Stimulated activated CD4-positive, alpha-beta T cell treated with anti-CD3 and anti-CD28 coated beads, TNF-alpha, amount 100 ng/mL, for 1 hour (primary cell): ENCODE measurements around the gene RAPGEF1.
"Not testable (repeated sequence)": the region's sequence is repeated elsewhere in the genome, so short reads cannot be mapped to it uniquely, and the experiment has no call there.

ENCODE experiments used
- DNase-seq, 3 donors: peaks; one replicate each; pipeline ENCODE4 v3.0.0-alpha.2; 2020; ENCODE audit warnings: low read depth in 3 of 3, low spot score in 1 of 3

Gene RAPGEF1

GRCh38 chr9:131739959-131740648 lies at the start of gene RAPGEF1:
TSS of gene RAPGEF1 (minus strand) at chr9:131740076. CDS start at chr9:131739830, 246 bp downstream.
- peak; percentile 59 to 92 (median 81) for DNase-seq

- DNase-seq, result no peak
Measured at GRCh38 chr9:131788851-131789250, 49.0 kb upstream of the RAPGEF1 start.

DNA sequence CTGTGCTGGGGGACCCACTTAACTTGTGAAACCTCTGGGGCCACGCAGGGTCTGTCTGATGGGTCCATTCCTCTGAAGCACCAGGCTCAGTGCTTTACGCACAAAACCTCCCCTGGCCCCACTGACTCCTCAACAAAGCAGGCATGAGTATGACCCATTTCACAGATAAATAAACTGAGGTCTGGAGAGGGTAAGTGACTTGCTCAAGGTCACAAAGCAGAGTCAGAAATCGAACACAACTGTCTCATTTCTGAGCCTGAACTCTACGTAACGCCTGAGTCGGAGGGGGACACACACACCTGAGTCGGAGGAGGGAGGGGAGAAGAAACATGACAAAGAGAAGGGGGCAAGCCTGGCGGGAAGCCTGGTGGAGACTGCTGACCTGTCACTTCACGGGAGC lies 48.0 kb upstream of the RAPGEF1 start:
- no peak for DNase-seq

DNA sequence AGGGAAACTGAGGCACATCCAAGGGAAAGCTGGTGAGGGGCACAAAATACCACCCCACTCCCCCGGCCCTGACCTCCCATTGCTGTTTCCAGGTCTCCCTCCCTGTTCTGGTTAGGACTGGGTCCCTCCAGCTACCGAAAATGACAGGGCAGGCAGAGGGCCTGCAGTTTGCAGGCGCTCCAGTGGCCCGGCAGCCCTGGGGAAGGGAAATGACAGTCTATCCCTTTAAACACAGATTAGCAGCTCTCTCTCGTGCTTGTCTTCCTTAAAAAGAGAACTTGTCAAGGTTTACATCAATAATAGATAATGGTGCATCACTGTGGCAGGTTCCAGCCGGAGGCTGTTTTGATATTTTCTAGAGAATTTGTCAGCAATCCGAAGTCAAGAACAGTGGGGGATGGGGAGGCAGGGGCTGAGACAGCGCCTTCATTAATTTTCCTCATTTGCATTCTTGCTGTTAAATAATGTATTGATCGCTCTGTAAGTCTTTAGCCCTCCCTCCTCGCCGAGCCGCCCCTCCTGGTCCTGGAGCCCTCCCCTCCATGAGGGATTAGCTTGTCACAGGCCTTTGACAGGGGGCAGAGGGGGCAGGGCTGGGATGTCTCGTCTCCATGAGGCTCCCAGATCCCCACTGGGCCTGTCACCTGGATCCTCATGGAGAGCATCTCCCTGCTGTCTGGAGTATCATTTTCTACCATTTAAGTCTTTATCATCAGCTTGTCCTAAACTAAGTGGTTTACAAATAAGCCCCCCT lies 45.0 kb upstream of the RAPGEF1 start:
- DNase-seq, result no peak

- no peak for DNase-seq
Measured at GRCh38 chr9:131781069-131781468, 41.2 kb upstream of the RAPGEF1 start.

DNA sequence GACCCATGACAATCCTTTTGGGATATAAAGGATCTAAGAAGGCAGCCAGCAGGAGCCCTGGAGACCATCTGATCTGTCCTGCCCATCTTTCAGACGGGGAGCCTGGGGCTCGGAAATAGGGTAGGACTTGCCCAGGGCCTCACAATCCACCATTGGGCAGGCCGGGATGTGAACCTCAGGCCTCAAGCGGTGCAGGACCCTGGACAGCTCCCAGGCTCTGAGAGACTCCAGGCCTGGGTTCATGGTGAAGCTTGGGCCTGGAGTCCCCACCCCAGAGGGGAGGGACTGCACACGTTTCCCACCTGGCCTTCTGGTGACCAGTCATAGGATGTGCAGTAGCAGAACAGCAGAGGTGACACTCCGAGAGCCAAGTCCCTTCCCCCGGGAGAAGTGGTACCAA lies 36.6 kb upstream of the RAPGEF1 start:
- no peak for DNase-seq

GRCh38 chr9:131776036-131776435 lies 36.2 kb upstream of the RAPGEF1 start:
- DNase-seq, result no peak

DNA sequence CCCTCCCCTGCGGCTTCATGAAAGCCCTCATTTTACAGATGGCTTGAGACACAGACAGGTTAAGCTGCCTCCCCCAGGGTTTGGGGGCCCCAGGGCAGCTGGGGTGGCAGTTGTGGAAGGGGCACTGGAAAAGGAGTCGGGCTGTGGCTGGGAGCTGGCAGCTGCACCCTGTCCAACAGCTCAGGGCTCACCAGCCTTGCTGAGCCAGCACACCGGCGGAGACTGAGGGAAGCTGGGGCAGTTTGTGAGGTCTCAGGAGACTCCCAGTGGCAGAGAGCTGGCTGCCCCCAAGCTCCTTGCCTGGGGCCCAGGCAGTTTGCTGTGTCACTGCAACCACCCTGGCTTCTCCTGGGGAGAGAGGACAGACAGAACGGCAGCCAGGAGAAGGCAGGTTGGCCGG lies 34.8 kb upstream of the RAPGEF1 start:
- no peak for DNase-seq

DNA sequence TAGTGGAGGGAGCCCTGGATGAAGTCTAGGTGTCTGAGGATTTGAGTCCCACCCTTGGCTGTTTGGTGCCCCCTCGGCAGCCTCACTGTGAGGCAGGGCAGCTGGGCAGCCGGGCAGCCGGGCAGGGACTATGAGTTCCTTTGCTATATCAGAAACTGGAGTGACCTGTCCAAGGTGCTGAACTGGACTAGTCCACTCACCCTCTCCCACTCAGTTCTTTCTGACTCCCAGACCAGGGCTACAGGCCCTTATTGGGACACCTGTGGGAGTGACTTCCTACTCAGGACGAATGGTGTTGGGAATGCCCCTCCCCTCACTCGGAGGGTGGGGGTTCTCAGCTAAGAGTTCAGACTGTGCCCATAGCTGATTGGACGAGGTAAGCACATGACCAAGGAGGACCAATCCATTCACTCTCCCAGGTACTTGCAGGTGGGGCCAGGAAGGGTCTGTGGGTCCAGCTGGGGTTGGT lies 34.1 kb upstream of the RAPGEF1 start:
- no peak for DNase-seq

DNA sequence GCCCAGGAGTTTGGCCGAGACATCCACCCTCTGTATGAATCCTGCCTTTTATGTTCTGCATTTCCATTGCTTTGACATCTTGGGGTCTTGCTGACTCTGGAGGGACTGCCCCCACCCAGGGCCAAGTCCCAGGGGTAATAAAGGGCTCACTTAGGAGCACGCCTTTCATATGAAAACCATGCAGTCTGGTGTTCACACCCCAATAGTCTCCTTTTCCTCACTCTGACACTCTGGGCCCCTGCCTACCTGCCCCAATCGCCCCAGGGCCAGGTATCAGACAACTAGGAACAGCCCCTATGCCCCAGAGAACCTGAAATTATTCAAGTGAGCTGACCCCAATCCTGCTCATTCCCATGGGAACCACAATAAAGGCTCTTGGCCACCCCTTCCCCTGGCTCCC lies 33.1 kb upstream of the RAPGEF1 start:
- DNase-seq, result no peak

GRCh38 chr9:131771646-131772045 lies 31.8 kb upstream of the RAPGEF1 start:
- DNase-seq, result no peak

- no peak for DNase-seq
Measured at GRCh38 chr9:131769361-131769760, 29.5 kb upstream of the RAPGEF1 start.

DNA sequence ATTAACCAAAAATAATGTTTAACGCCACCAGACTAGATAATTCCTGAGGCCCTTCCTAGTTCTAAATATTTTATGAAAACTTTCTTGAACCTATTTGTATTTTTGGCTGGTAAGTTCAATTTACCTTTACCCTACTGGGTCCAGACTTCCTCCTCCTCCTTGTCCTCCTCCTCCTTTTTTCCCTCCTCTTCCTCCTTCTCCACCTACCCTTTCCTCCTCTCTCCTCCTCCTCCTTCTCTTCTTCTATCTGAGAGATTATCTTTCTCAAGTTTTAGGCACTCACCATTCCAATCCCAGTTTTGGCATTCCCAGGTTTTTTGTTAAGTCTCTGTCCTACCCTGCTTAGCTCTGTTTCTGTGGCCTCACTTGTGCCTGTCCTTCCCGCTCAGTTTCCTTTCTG lies 24.7 kb upstream of the RAPGEF1 start:
- no peak for DNase-seq

DNA sequence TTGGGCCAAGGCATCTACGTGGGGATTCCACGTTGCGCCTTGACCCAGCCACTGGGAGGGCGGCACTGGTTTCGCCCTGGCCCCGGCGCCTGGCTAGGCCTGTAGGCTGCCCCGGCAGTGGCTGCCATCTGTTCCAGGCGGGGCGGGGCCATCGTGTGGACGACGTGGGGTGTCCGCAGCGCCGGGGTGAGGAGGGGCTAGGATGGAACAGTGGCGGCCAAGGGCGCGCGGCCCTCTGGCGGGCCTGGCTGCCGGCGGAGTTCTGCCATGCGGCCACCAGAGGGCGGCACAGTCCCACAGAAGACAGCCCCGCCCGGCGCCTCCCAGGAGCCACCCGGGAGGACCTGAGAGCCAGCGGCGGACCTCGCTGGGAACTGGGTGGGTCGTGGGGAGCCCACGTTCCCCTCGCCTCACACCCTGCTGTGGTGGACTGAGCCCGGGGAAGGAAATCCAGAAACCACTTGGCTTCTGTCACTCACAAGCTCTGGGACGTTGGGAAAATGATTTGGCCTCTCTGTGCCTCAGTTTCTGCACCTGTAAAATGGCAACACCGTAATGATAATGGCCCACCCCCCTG lies 22.6 kb upstream of the RAPGEF1 start:
- DNase-seq, result peak in 2 of 3 donors; percentile 58 to 79

GRCh38 chr9:131759017-131759647 lies 19.3 kb upstream of the RAPGEF1 start:
- no peak for DNase-seq

DNA sequence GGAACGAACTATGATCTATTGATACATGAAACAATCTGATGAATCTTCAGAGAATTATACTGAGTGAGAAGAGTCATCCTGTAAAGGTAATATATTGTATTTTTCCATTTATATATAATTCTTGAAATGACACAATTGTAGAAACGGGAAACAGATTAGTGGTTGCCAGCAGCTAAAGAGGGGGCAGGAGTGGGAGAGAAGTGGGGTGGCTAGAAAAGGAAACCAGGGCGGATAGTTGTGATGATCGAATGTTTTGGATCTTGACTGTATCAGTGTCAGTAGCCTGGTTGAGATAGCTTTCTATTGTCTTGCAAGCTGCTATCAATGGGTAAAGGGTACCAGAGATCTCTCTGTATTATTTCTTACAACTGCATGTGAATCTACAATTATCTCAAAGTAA lies 17.7 kb upstream of the RAPGEF1 start:
- no peak for DNase-seq

- DNase-seq, result peak; percentile 62 to 84 (median 68)
Measured at GRCh38 chr9:131755541-131756198, 15.8 kb upstream of the RAPGEF1 start.

DNA sequence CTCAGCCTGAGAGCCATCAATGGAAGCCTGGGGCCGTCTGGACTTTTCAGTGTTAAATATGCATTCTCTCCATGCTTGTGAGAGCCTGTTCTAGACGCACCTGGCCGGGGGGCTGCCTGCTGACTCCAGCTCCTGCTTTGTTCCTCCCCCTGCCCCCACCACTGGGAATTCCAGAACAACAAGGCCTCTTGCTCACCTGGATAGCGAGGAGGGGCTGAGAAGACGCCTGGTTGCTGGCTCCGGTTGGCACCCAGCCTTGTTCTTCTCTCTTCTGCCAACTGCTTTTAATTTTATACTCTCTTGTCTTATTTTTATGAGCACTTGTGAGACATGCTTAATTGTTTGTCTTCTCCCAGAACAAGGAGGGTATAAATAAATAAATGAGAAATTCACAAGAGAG lies 15.0 kb upstream of the RAPGEF1 start:
- DNase-seq, result no peak

- DNase-seq, result not testable (repeated sequence)
Measured at GRCh38 chr9:131753751-131754150, 13.9 kb upstream of the RAPGEF1 start.

GRCh38 chr9:131752231-131752884 lies 12.5 kb upstream of the RAPGEF1 start:
- DNase-seq, result no peak
